HEK293 (cell line): ENCODE measurements around the gene ZNF524.

Experiments used
- GLI4 ChIP-seq: fragments of 450-650 bp; formaldehyde crosslinking; IDR thresholded peaks from 2 replicates; pipeline ENCODE4 v1.5.1; 2016; ENCODE audit warnings: missing biosample characterization, missing genetic modification characterization
- GLIS1 ChIP-seq: fragments of 450-650 bp; formaldehyde crosslinking; IDR thresholded peaks from 2 replicates; pipeline ENCODE4 v1.5.1; 2016; ENCODE audit warnings: missing biosample characterization, missing genetic modification characterization
- GLIS2 ChIP-seq: fragments of 450-650 bp; formaldehyde crosslinking; IDR thresholded peaks from 2 replicates; pipeline ENCODE4 v1.5.1; 2016; ENCODE audit warnings: missing biosample characterization, missing genetic modification characterization
- KLF9 ChIP-seq: fragments of 450-650 bp; formaldehyde crosslinking; IDR thresholded peaks from 2 replicates; pipeline ENCODE4 v1.5.1; 2016; ENCODE audit warnings: missing biosample characterization, missing genetic modification characterization, low read depth
- SP2 ChIP-seq: fragments of 450-650 bp; formaldehyde crosslinking; IDR thresholded peaks from 2 replicates; pipeline ENCODE4 v1.5.1; 2016; ENCODE audit warnings: missing biosample characterization, missing genetic modification characterization
- SP3 ChIP-seq: fragments of 450-650 bp; formaldehyde crosslinking; IDR thresholded peaks from 2 replicates; pipeline ENCODE4 v1.5.1; 2016; ENCODE audit warnings: missing biosample characterization, missing genetic modification characterization
- TCF7L2 ChIP-seq: IDR thresholded peaks from 2 replicates; pipeline ENCODE4 v1.6.1; 2011; ENCODE audit warnings: low read depth, mild to moderate bottlenecking, inconsistent platforms, low read length, moderate library complexity, borderline replicate concordance
- YY2 ChIP-seq: fragments of 450-650 bp; formaldehyde crosslinking; IDR thresholded peaks from 2 replicates; pipeline ENCODE4 v1.5.1; 2016; ENCODE audit warnings: missing biosample characterization, missing genetic modification characterization
- ZBTB21 ChIP-seq: fragments of 450-650 bp; formaldehyde crosslinking; IDR thresholded peaks from 2 replicates; pipeline ENCODE4 v1.5.1; 2017; ENCODE audit warnings: missing biosample characterization, missing genetic modification characterization
- ZFP37 ChIP-seq: fragments of 450-650 bp; formaldehyde crosslinking; IDR thresholded peaks from 2 replicates; pipeline ENCODE4 v1.5.1; 2016; ENCODE audit warnings: missing biosample characterization, missing genetic modification characterization
- ZFP69B ChIP-seq: fragments of 450-650 bp; formaldehyde crosslinking; IDR thresholded peaks from 2 replicates; pipeline ENCODE4 v1.5.1; 2016; ENCODE audit warnings: missing biosample characterization, missing genetic modification characterization
- ZNF132 ChIP-seq: fragments of 450-650 bp; formaldehyde crosslinking; IDR thresholded peaks from 2 replicates; pipeline ENCODE4 v1.5.1; 2017; ENCODE audit warnings: missing biosample characterization, missing genetic modification characterization, borderline replicate concordance
- ZNF138 ChIP-seq: fragments of 450-650 bp; formaldehyde crosslinking; IDR thresholded peaks from 2 replicates; pipeline ENCODE4 v1.5.1; 2016; ENCODE audit warnings: missing biosample characterization, missing genetic modification characterization, borderline replicate concordance
- ZNF146 ChIP-seq: fragments of 450-650 bp; formaldehyde crosslinking; IDR thresholded peaks from 2 replicates; pipeline ENCODE4 v1.5.1; 2016; ENCODE audit warnings: missing biosample characterization, missing genetic modification characterization
- ZNF157 ChIP-seq: fragments of 450-650 bp; formaldehyde crosslinking; IDR thresholded peaks from 2 replicates; pipeline ENCODE4 v1.5.1; 2016; ENCODE audit warnings: missing biosample characterization, missing genetic modification characterization
- ZNF548 ChIP-seq: fragments of 450-650 bp; formaldehyde crosslinking; IDR thresholded peaks from 2 replicates; pipeline ENCODE4 v1.5.1; 2016; ENCODE audit warnings: missing biosample characterization, missing genetic modification characterization
- ZNF571 ChIP-seq: fragments of 450-650 bp; formaldehyde crosslinking; IDR thresholded peaks from 2 replicates; pipeline ENCODE4 v1.5.0; 2017; ENCODE audit warnings: missing biosample characterization, missing genetic modification characterization
- ZNF692 ChIP-seq: fragments of 450-650 bp; formaldehyde crosslinking; IDR thresholded peaks from 2 replicates; pipeline ENCODE4 v1.5.1; 2016; ENCODE audit warnings: missing biosample characterization, missing genetic modification characterization
- ZSCAN5A ChIP-seq: fragments of 450-650 bp; formaldehyde crosslinking; IDR thresholded peaks from 2 replicates; pipeline ENCODE4 v1.5.1; 2016; ENCODE audit warnings: missing biosample characterization, missing genetic modification characterization
- TF ChIP-seq, protein P1 (sequence below): fragments of 450-650 bp; formaldehyde crosslinking; conservative IDR thresholded peaks from 2 replicates; pipeline ENCODE4 v1.5.1; 2016; ENCODE audit warnings: low read depth, missing biosample characterization, missing genetic modification characterization
- TF ChIP-seq, protein P2 (sequence below): fragments of 450-650 bp; formaldehyde crosslinking; IDR thresholded peaks from 2 replicates; pipeline ENCODE4 v1.5.1; 2016; ENCODE audit warnings: missing biosample characterization, missing genetic modification characterization
- TF ChIP-seq, protein P3 (sequence below): fragments of 450-650 bp; formaldehyde crosslinking; IDR thresholded peaks from 2 replicates; pipeline ENCODE4 v1.5.1; 2016; ENCODE audit warnings: missing biosample characterization, missing genetic modification characterization
- TF ChIP-seq, protein P4 (sequence below): fragments of 450-650 bp; formaldehyde crosslinking; IDR thresholded peaks from 2 replicates; pipeline ENCODE4 v1.5.1; 2016; ENCODE audit warnings: missing biosample characterization, missing genetic modification characterization
- TF ChIP-seq, protein P5 (sequence below): fragments of 450-650 bp; formaldehyde crosslinking; IDR thresholded peaks from 2 replicates; pipeline ENCODE4 v1.5.1; 2017; ENCODE audit warnings: missing biosample characterization, missing genetic modification characterization

Gene ZNF524

GRCh38 chr19:55605637-55606470, 5.8 kb downstream of the ZNF524 start, which contains the start of gene ZNF865 (continued):
- TF ChIP-seq GLIS1 (peak; percentile 59), ZSCAN5A (tag by site-specific recombination) (no peak), ZBTB21 (tag by site-specific recombination) (no peak), GLI4 (tag by site-specific recombination) (no peak), ZNF548 (tag by site-specific recombination) (no peak), TCF7L2 (no peak), ZNF157 (tag by site-specific recombination) (no peak), GLIS2 (tag by site-specific recombination) (peak; percentile 65), ZFP69B (tag by site-specific recombination) (no peak), YY2 (0 out of 2 replicates have a peak, but pooled peaks have one; percentile 3), ZFP37 (tag by site-specific recombination) (no peak; the same call in 1 of the 2 replicates), ZNF138 (tag by site-specific recombination) (no peak), SP3 (peak; percentile 54), SP2 (tag by site-specific recombination) (peak; percentile 51), ZNF571 (tag by site-specific recombination) (no peak), ZNF692 (tag by site-specific recombination) (peak; percentile 77), ZNF146 (tag by site-specific recombination) (no peak), KLF9 (tag by site-specific recombination) (no peak; the same call in 1 of the 2 replicates), ZNF132 (no peak)
- TF ChIP-seq, protein P1, sequence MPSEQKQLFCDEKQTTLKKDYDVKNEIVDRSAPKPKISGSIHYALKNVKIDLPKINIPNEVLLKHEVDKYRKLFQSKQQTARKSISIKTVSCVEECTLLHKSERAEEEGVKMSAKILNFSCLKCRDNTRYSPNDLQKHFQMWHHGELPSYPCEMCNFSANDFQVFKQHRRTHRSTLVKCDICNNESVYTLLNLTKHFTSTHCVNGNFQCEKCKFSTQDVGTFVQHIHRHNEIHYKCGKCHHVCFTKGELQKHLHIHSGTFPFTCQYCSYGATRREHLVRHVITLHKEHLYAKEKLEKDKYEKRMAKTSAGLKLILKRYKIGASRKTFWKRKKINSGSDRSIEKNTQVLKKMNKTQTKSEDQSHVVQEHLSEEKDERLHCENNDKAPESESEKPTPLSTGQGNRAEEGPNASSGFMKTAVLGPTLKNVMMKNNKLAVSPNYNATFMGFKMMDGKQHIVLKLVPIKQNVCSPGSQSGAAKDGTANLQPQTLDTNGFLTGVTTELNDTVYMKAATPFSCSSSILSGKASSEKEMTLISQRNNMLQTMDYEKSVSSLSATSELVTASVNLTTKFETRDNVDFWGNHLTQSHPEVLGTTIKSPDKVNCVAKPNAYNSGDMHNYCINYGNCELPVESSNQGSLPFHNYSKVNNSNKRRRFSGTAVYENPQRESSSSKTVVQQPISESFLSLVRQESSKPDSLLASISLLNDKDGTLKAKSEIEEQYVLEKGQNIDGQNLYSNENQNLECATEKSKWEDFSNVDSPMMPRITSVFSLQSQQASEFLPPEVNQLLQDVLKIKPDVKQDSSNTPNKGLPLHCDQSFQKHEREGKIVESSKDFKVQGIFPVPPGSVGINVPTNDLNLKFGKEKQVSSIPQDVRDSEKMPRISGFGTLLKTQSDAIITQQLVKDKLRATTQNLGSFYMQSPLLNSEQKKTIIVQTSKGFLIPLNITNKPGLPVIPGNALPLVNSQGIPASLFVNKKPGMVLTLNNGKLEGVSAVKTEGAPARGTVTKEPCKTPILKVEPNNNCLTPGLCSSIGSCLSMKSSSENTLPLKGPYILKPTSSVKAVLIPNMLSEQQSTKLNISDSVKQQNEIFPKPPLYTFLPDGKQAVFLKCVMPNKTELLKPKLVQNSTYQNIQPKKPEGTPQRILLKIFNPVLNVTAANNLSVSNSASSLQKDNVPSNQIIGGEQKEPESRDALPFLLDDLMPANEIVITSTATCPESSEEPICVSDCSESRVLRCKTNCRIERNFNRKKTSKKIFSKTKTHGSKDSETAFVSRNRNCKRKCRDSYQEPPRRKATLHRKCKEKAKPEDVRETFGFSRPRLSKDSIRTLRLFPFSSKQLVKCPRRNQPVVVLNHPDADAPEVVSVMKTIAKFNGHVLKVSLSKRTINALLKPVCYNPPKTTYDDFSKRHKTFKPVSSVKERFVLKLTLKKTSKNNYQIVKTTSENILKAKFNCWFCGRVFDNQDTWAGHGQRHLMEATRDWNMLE (tag by site-specific recombination), result no peak
- TF ChIP-seq, protein P2, sequence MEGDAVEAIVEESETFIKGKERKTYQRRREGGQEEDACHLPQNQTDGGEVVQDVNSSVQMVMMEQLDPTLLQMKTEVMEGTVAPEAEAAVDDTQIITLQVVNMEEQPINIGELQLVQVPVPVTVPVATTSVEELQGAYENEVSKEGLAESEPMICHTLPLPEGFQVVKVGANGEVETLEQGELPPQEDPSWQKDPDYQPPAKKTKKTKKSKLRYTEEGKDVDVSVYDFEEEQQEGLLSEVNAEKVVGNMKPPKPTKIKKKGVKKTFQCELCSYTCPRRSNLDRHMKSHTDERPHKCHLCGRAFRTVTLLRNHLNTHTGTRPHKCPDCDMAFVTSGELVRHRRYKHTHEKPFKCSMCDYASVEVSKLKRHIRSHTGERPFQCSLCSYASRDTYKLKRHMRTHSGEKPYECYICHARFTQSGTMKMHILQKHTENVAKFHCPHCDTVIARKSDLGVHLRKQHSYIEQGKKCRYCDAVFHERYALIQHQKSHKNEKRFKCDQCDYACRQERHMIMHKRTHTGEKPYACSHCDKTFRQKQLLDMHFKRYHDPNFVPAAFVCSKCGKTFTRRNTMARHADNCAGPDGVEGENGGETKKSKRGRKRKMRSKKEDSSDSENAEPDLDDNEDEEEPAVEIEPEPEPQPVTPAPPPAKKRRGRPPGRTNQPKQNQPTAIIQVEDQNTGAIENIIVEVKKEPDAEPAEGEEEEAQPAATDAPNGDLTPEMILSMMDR, result peak; percentile 95
- TF ChIP-seq, protein P3, sequence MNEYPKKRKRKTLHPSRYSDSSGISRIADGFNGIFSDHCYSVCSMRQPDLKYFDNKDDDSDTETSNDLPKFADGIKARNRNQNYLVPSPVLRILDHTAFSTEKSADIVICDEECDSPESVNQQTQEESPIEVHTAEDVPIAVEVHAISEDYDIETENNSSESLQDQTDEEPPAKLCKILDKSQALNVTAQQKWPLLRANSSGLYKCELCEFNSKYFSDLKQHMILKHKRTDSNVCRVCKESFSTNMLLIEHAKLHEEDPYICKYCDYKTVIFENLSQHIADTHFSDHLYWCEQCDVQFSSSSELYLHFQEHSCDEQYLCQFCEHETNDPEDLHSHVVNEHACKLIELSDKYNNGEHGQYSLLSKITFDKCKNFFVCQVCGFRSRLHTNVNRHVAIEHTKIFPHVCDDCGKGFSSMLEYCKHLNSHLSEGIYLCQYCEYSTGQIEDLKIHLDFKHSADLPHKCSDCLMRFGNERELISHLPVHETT (tag by site-specific recombination), result peak; percentile 36; the same call in 1 of the 2 replicates
- TF ChIP-seq, protein P4, sequence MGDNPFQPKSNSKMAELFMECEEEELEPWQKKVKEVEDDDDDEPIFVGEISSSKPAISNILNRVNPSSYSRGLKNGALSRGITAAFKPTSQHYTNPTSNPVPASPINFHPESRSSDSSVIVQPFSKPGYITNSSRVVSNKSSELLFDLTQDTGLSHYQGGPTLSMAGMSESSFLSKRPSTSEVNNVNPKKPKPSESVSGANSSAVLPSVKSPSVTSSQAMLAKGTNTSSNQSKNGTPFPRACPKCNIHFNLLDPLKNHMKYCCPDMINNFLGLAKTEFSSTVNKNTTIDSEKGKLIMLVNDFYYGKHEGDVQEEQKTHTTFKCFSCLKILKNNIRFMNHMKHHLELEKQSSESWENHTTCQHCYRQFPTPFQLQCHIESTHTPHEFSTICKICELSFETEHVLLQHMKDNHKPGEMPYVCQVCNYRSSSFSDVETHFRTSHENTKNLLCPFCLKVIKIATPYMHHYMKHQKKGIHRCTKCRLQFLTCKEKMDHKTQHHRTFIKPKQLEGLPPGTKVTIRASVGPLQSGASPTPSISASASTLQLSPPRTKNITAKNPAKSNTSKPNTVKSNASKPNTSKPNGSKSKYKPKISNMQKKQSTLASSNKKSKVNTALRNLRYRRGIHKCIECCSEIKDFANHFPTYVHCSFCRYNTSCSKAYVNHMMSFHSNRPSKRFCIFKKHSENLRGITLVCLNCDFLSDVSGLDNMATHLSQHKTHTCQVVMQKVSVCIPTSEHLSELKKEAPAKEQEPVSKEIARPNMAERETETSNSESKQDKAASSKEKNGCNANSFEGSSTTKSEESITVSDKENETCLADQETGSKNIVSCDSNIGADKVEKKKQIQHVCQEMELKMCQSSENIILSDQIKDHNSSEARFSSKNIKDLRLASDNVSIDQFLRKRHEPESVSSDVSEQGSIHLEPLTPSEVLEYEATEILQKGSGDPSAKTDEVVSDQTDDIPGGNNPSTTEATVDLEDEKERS (tag by site-specific recombination), result no peak
- TF ChIP-seq, protein P5, sequence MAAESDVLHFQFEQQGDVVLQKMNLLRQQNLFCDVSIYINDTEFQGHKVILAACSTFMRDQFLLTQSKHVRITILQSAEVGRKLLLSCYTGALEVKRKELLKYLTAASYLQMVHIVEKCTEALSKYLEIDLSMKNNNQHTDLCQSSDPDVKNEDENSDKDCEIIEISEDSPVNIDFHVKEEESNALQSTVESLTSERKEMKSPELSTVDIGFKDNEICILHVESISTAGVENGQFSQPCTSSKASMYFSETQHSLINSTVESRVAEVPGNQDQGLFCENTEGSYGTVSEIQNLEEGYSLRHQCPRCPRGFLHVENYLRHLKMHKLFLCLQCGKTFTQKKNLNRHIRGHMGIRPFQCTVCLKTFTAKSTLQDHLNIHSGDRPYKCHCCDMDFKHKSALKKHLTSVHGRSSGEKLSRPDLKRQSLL (tag by site-specific recombination), result no peak
